ENCODE data around the gene FXR2. TPM values are rescaled to one million over a fixed set of nuclear protein-coding genes. Genes with fewer than 3 reads are reported as not detected.

The FXR2 gene
- total and polyA plus RNA-seq, 2 experiments from 2014 or later = 10.9 to 24.4 TPM

DNA sequence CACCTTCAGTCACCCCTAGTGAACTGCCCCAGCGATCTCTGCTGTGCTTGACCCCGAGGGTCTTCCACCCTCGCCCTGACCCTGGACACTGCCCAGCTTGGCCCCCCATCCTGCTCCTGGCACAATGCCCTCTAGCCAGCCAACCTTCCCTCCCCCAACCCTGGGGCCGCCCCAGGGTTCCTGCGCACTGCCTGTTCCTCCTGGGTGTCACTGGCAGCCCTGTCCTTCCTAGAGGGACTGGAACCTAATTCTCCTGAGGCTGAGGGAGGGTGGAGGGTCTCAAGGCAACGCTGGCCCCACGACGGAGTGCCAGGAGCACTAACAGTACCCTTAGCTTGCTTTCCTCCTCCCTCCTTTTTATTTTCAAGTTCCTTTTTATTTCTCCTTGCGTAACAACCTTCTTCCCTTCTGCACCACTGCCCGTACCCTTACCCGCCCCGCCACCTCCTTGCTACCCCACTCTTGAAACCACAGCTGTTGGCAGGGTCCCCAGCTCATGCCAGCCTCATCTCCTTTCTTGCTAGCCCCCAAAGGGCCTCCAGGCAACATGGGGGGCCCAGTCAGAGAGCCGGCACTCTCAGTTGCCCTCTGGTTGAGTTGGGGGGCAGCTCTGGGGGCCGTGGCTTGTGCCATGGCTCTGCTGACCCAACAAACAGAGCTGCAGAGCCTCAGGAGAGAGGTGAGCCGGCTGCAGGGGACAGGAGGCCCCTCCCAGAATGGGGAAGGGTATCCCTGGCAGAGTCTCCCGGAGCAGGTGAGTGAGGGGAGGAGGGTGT is 56.0 kb downstream of the FXR2 start, which contains the start of gene TNFSF13:
Gene TNFSF13 (plus strand): TSS at position 207 of the 776 bp plus-strand sequence. CDS start 290 bp downstream, at position 497.
- no peak for ATAC-seq
- H2AFZ ChIP-seq = peak within 1 kb of the TSS; percentile 91
- H3F3A ChIP-seq (replicated peaks; ENCODE audit: low read depth) = peaks cover 27% of the 10 kb centered on the region
- no peaks in the 10 kb centered on the region for H3K27me3 ChIP-seq (ENCODE audit: insufficient read depth)
- H3K9me2 ChIP-seq (ENCODE audit: insufficient read depth) = no peaks in the 10 kb centered on the region
- peak within 1 kb of the TSS; percentile 89 for H3K27ac Mint-ChIP-seq
- TF ChIP-seq JUNB (IDR thresholded peaks at IDR 0.05; ENCODE audit: unreplicated experiment) = no peak
- no peak for TF ChIP-seq CTCF (conservative IDR thresholded peaks at IDR 0.05; ENCODE audit: low read depth in 2 of 2)
- no peak for TF ChIP-seq ZNF462 (CRISPR knock-in tag; IDR thresholded peaks at IDR 0.05)
- TF ChIP-seq ZNF114 (CRISPR knock-in tag; IDR thresholded peaks at IDR 0.05) = no peak
- no peak for TF ChIP-seq POLR2AphosphoS5 (IDR thresholded peaks at IDR 0.05; ENCODE audit: low read depth)
- TF ChIP-seq CREB1 (CRISPR knock-in tag; IDR thresholded peaks at IDR 0.05; ENCODE audit: low read depth) = no peak
- TF ChIP-seq ZNF331 (CRISPR knock-in tag; IDR thresholded peaks at IDR 0.05; ENCODE audit: low read depth) = no peak
- no peak for TF ChIP-seq NANOG (IDR thresholded peaks at IDR 0.05; ENCODE audit: borderline replicate concordance)
- TF ChIP-seq, protein P1, sequence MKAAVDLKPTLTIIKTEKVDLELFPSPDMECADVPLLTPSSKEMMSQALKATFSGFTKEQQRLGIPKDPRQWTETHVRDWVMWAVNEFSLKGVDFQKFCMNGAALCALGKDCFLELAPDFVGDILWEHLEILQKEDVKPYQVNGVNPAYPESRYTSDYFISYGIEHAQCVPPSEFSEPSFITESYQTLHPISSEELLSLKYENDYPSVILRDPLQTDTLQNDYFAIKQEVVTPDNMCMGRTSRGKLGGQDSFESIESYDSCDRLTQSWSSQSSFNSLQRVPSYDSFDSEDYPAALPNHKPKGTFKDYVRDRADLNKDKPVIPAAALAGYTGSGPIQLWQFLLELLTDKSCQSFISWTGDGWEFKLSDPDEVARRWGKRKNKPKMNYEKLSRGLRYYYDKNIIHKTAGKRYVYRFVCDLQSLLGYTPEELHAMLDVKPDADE (IDR thresholded peaks at IDR 0.05) = no peak
- no peak for TF ChIP-seq EZH2 (IDR thresholded peaks at IDR 0.05; ENCODE audit: low read depth, unreplicated experiment)
- no peak for TF ChIP-seq EZH2phosphoT487 (IDR thresholded peaks at IDR 0.05; ENCODE audit: unreplicated experiment)
- no peak for TF ChIP-seq STAT1 (IDR thresholded peaks at IDR 0.05; ENCODE audit: unreplicated experiment)
- TF ChIP-seq, protein P2, sequence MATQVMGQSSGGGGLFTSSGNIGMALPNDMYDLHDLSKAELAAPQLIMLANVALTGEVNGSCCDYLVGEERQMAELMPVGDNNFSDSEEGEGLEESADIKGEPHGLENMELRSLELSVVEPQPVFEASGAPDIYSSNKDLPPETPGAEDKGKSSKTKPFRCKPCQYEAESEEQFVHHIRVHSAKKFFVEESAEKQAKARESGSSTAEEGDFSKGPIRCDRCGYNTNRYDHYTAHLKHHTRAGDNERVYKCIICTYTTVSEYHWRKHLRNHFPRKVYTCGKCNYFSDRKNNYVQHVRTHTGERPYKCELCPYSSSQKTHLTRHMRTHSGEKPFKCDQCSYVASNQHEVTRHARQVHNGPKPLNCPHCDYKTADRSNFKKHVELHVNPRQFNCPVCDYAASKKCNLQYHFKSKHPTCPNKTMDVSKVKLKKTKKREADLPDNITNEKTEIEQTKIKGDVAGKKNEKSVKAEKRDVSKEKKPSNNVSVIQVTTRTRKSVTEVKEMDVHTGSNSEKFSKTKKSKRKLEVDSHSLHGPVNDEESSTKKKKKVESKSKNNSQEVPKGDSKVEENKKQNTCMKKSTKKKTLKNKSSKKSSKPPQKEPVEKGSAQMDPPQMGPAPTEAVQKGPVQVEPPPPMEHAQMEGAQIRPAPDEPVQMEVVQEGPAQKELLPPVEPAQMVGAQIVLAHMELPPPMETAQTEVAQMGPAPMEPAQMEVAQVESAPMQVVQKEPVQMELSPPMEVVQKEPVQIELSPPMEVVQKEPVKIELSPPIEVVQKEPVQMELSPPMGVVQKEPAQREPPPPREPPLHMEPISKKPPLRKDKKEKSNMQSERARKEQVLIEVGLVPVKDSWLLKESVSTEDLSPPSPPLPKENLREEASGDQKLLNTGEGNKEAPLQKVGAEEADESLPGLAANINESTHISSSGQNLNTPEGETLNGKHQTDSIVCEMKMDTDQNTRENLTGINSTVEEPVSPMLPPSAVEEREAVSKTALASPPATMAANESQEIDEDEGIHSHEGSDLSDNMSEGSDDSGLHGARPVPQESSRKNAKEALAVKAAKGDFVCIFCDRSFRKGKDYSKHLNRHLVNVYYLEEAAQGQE (IDR thresholded peaks at IDR 0.05; ENCODE audit: unreplicated experiment) = no peak
- no peak for DNase-seq (ENCODE audit: low spot score)
- 0 out of 2 replicates have a peak, but pooled peaks cover under 1% of the 10 kb centered on the region for H3K36me3 ChIP-seq (ENCODE audit: insufficient read depth)
- H3K9me3 Mint-ChIP-seq = no peaks in the 10 kb centered on the region
- H3K79me2 ChIP-seq (replicated peaks; ENCODE audit: insufficient read depth) = peaks cover 17% of the 10 kb centered on the region
- peak within 1 kb of the TSS; percentile 41 for H3K4me3 ChIP-seq
- peaks cover 9% of the 10 kb centered on the region for H3K36me3 Mint-ChIP-seq (ENCODE audit: low read depth)
- peaks cover 45% of the 10 kb centered on the region for H3K4me1 ChIP-seq (ENCODE audit: insufficient read depth)
- peak within 1 kb of the TSS; percentile 19; the same call in 1 of the 2 replicates for H3K27ac ChIP-seq (ENCODE audit: low read depth)
- peaks cover 56% of the 10 kb centered on the region for H3K4me1 Mint-ChIP-seq
- H3K4me2 ChIP-seq = peak within 1 kb of the TSS; percentile 80
- H3K4me3 Mint-ChIP-seq = peak within 1 kb of the TSS; percentile 60
- no peaks in the 10 kb centered on the region; the same call in 1 of the 2 replicates for H4K20me1 ChIP-seq (replicated peaks; ENCODE audit: insufficient read depth)
- H3K27me3 Mint-ChIP-seq (ENCODE audit: insufficient read depth, low read depth, poor library complexity) = peaks cover 27% of the 10 kb centered on the region
